Measurements from ENCODE around the gene MXD4. TPM values are rescaled to one million over a fixed set of nuclear protein-coding genes. Genes with fewer than 3 reads are reported as not detected.
A peak's percentile ranks its signal among the peaks of the same experiment; 100 is the strongest.

MXD4 gene
- total RNA-seq, 1 experiment from 2014 or later: 9.1 TPM

- no peaks in the 10 kb centered on the region for H3K9me3 ChIP-seq (ENCODE audit: low read depth, low read length, poor library complexity, severe bottlenecking)
- no peak overlapping the region for H3K27ac ChIP-seq (ENCODE audit: low read depth, low read length, poor library complexity, severe bottlenecking)
- DNase-seq (ENCODE audit: low spot score): no peak
- no TSS peak for BruUV-seq (replicated peaks)
- no peak for TF ChIP-seq CTCF (conservative IDR thresholded peaks at IDR 0.05; ENCODE audit: low read depth, low read length)
- TF ChIP-seq EZH2 (IDR thresholded peaks at IDR 0.05; ENCODE audit: borderline replicate concordance, low read depth, low read length, poor library complexity, severe bottlenecking): no peak
- CTCF ChIA-PET: no interaction called here
- no peak overlapping the region for H3K4me3 ChIP-seq (ENCODE audit: low read depth, low read length, poor library complexity, severe bottlenecking)
- no peaks in the 10 kb centered on the region for H3K36me3 ChIP-seq (ENCODE audit: insufficient read depth, low read length, poor library complexity, severe bottlenecking)
- no peaks in the 10 kb centered on the region for H3K27me3 ChIP-seq (replicated peaks; ENCODE audit: insufficient read depth, low read depth, low read length, poor library complexity)
- intact Hi-C loops (cut with micrococcal nuclease; ENCODE audit: unreplicated experiment): no loop called here
- POLR2A ChIA-PET (ENCODE audit: low non-redundant PET): no interaction called here
- peaks cover 9% of the 10 kb centered on the region for H3K4me1 ChIP-seq (ENCODE audit: insufficient read depth, low read length, poor library complexity, severe bottlenecking)
These were observed 34.1 kb upstream of the MXD4 start for GRCh38 chr4:2295900-2296442.

GRCh38 chr4:2295500-2295899 lies 33.6 kb upstream of the MXD4 start:
- ChIA-PET CTCF (no interaction called here), POLR2A (ENCODE audit: low non-redundant PET) (no interaction called here)
- peaks cover 9% of the 10 kb centered on the region for H3K4me1 ChIP-seq (ENCODE audit: insufficient read depth, low read length, poor library complexity, severe bottlenecking)
- H3K4me3 ChIP-seq (ENCODE audit: low read depth, low read length, poor library complexity, severe bottlenecking): no peak overlapping the region
- DNase-seq (ENCODE audit: low spot score): no peak
- TF ChIP-seq EZH2 (IDR thresholded peaks at IDR 0.05; ENCODE audit: borderline replicate concordance, low read depth, low read length, poor library complexity, severe bottlenecking) (no peak), CTCF (conservative IDR thresholded peaks at IDR 0.05; ENCODE audit: low read depth, low read length) (no peak)
- no peaks in the 10 kb centered on the region for H3K36me3 ChIP-seq (ENCODE audit: insufficient read depth, low read length, poor library complexity, severe bottlenecking)
- intact Hi-C loops (cut with micrococcal nuclease; ENCODE audit: unreplicated experiment): no loop called here
- no peak overlapping the region for H3K27ac ChIP-seq (ENCODE audit: low read depth, low read length, poor library complexity, severe bottlenecking)
- BruUV-seq (replicated peaks): no TSS peak
- H3K9me3 ChIP-seq (ENCODE audit: low read depth, low read length, poor library complexity, severe bottlenecking): no peaks in the 10 kb centered on the region
- H3K27me3 ChIP-seq (replicated peaks; ENCODE audit: insufficient read depth, low read depth, low read length, poor library complexity): no peaks in the 10 kb centered on the region

GRCh38 chr4:2292646-2293108 lies 30.8 kb upstream of the MXD4 start:
- intact Hi-C loops (cut with micrococcal nuclease; ENCODE audit: unreplicated experiment): no loop called here
- BruUV-seq (replicated peaks): no TSS peak
- peak; percentile 50 for DNase-seq (ENCODE audit: low spot score)
- Histone ChIP-seq H3K36me3 (ENCODE audit: insufficient read depth, low read length, poor library complexity, severe bottlenecking) (no peaks in the 10 kb centered on the region), H3K4me3 (ENCODE audit: low read depth, low read length, poor library complexity, severe bottlenecking) (no peak overlapping the region), H3K4me1 (ENCODE audit: insufficient read depth, low read length, poor library complexity, severe bottlenecking) (peaks cover 9% of the 10 kb centered on the region), H3K9me3 (ENCODE audit: low read depth, low read length, poor library complexity, severe bottlenecking) (no peaks in the 10 kb centered on the region), H3K27ac (ENCODE audit: low read depth, low read length, poor library complexity, severe bottlenecking) (no peak overlapping the region), H3K27me3 (replicated peaks; ENCODE audit: insufficient read depth, low read depth, low read length, poor library complexity) (no peaks in the 10 kb centered on the region)
- POLR2A ChIA-PET (ENCODE audit: low non-redundant PET): no interaction called here
- CTCF ChIA-PET: no interaction called here
- no peak for TF ChIP-seq CTCF (conservative IDR thresholded peaks at IDR 0.05; ENCODE audit: low read depth, low read length)
- no peak for TF ChIP-seq EZH2 (IDR thresholded peaks at IDR 0.05; ENCODE audit: borderline replicate concordance, low read depth, low read length, poor library complexity, severe bottlenecking)
